Muscle of leg (tissue), 9 donors: ENCODE measurements around the gene OR56B1. TPM values are rescaled to one million over a fixed set of nuclear protein-coding genes. Genes with fewer than 3 reads are reported as not detected.

Experiments used
- polyA plus RNA-seq, 8 donors: library from polyadenylated mRNA; unstranded; fragments of 120-200 nt; gene quantifications; one replicate each; pipeline versions ENCODE4 v1.2.1 to v1.2.3, GENCODE V29; 2013; ENCODE audit warnings: inconsistent platforms in 1 of 8, low replicate concordance in 1 of 8; ENCODE audit not compliant: insufficient read length in 8 of 8, insufficient read depth in 1 of 8
- total RNA-seq: library from RNA; stranded (reverse); fragments of 120-200 nt; gene quantifications from one replicate; pipeline ENCODE4 v1.2.4, GENCODE V29; 2013

The OR56B1 gene
- total and polyA plus RNA-seq, 9 donors, result 0.08 TPM; not detected in 8

Other genes starting within 250 kb of the OR56B1 start
- not detected for gene OR52D1, start 247.8 kb upstream of the OR56B1 start, total RNA-seq
- gene OR52D1, start 247.8 kb upstream of the OR56B1 start, polyA plus RNA-seq, result not detected
- gene UBQLN3, start 226.5 kb upstream of the OR56B1 start, total RNA-seq, result 0.13 TPM
- not detected for gene UBQLN3, start 226.5 kb upstream of the OR56B1 start, polyA plus RNA-seq
- 0.18 TPM for gene UBQLNL, start 219.7 kb upstream of the OR56B1 start, total RNA-seq
- gene UBQLNL, start 219.7 kb upstream of the OR56B1 start, polyA plus RNA-seq, result under 1 TPM; 0.11 to 0.38 (median 0.23) TPM
- gene OR52H1, start 187.9 kb upstream of the OR56B1 start, total RNA-seq, result 0.22 TPM
- gene OR52H1, start 187.9 kb upstream of the OR56B1 start, polyA plus RNA-seq, result not detected
- not detected for gene OR52B6, start 155.6 kb upstream of the OR56B1 start, total RNA-seq
- not detected for gene OR52B6, start 155.6 kb upstream of the OR56B1 start, polyA plus RNA-seq
- gene TRIM6, start 139.8 kb upstream of the OR56B1 start, total RNA-seq, result 1.5 TPM
- gene TRIM6, start 139.8 kb upstream of the OR56B1 start, polyA plus RNA-seq, result 1 to 10 TPM; 1.1 to 3.4 (median 1.3) TPM
- 6.4 TPM for gene TRIM34, start 111.4 kb upstream of the OR56B1 start, total RNA-seq
- gene TRIM34, start 111.4 kb upstream of the OR56B1 start, polyA plus RNA-seq, result 1 to 10 TPM; 2.9 to 6.0 (median 4.6) TPM
- 14.0 TPM for gene TRIM5, start 51.4 kb upstream of the OR56B1 start, total RNA-seq
- 10 to 100 TPM; 11.4 to 18.6 (median 13.6) TPM for gene TRIM5, start 51.4 kb upstream of the OR56B1 start, polyA plus RNA-seq
- 8.2 TPM for gene TRIM22, start 46.7 kb upstream of the OR56B1 start, total RNA-seq
- gene TRIM22, start 46.7 kb upstream of the OR56B1 start, polyA plus RNA-seq, result 10 to 100 TPM in 4 of 8 donors, 1 to 10 TPM in 4; 6.7 to 12.1 (median 9.7) TPM
- not detected for gene OR52N4, start 17.8 kb downstream of the OR56B1 start, total RNA-seq
- gene OR52N4, start 17.8 kb downstream of the OR56B1 start, polyA plus RNA-seq, result under 1 TPM in 4 of 8 donors, not detected in 4; 0.12 to 0.24 (median 0.18) TPM
- gene OR52N5, start 46.9 kb downstream of the OR56B1 start, total RNA-seq, result not detected
- gene OR52N5, start 46.9 kb downstream of the OR56B1 start, polyA plus RNA-seq, result not detected
- gene OR52N1, start 54.8 kb downstream of the OR56B1 start, total RNA-seq, result not detected
- not detected for gene OR52N1, start 54.8 kb downstream of the OR56B1 start, polyA plus RNA-seq
- not detected for gene OR52N2, start 72.5 kb downstream of the OR56B1 start, total RNA-seq
- not detected for gene OR52N2, start 72.5 kb downstream of the OR56B1 start, polyA plus RNA-seq
- gene OR52E6, start 105.4 kb downstream of the OR56B1 start, total RNA-seq, result not detected
- gene OR52E6, start 105.4 kb downstream of the OR56B1 start, polyA plus RNA-seq, result not detected
- gene OR52E8, start 121.2 kb downstream of the OR56B1 start, total RNA-seq, result not detected
- gene OR52E8, start 121.2 kb downstream of the OR56B1 start, polyA plus RNA-seq, result not detected
- gene OR52E4, start 144.2 kb downstream of the OR56B1 start, total RNA-seq, result not detected
- gene OR52E4, start 144.2 kb downstream of the OR56B1 start, polyA plus RNA-seq, result not detected
- not detected for gene OR52E5, start 156.8 kb downstream of the OR56B1 start, total RNA-seq
- gene OR52E5, start 156.8 kb downstream of the OR56B1 start, polyA plus RNA-seq, result not detected
- gene OR56A3, start 205.8 kb downstream of the OR56B1 start, total RNA-seq, result not detected
- not detected for gene OR56A3, start 205.8 kb downstream of the OR56B1 start, polyA plus RNA-seq
- gene OR56A5, start 232.0 kb downstream of the OR56B1 start, total RNA-seq, result not detected
- gene OR56A5, start 232.0 kb downstream of the OR56B1 start, polyA plus RNA-seq, result under 1 TPM in 1 of 8 donors, not detected in 7; 0.39 TPM